HUES64 (cell line): ENCODE data around the gene AP1B1.

ENCODE experiments used
- H3K27ac ChIP-seq: 2 replicates; pipeline ENCODE4 v1.7.0; 2013; ENCODE audit warnings: low read depth, low read length, inconsistent platforms
- H3K27me3 ChIP-seq: 2 replicates; pipeline ENCODE4 v1.6.1; 2013; ENCODE audit warnings: mild to moderate bottlenecking, low read length; ENCODE audit not compliant: insufficient read depth
- H3K36me3 ChIP-seq: 2 replicates; pipeline ENCODE4 v1.6.1; 2013; ENCODE audit warnings: mild to moderate bottlenecking, low read length; ENCODE audit not compliant: insufficient read depth
- H3K4me1 ChIP-seq: 2 replicates; pipeline ENCODE4 v1.6.1; 2013; ENCODE audit warnings: mild to moderate bottlenecking, low read length, moderate library complexity; ENCODE audit not compliant: insufficient read depth
- H3K4me3 ChIP-seq: 2 replicates; pipeline ENCODE4 v1.5.1; 2013; ENCODE audit warnings: mild to moderate bottlenecking, low read length, moderate library complexity
- H3K9ac ChIP-seq: 2 replicates; pipeline ENCODE4 v1.6.1; 2013; ENCODE audit warnings: mild to moderate bottlenecking, low read depth, low read length
- H3K9me3 ChIP-seq: 2 replicates; pipeline ENCODE4 v1.6.1; 2013; ENCODE audit warnings: low read depth, low read length; ENCODE audit not compliant: insufficient read depth
- WGBS: fragments of 150-250, 120-280 bp; methylation state at CpG from one replicate; pipeline ENCODE4 v1.1.7; 2013; ENCODE audit warnings: missing lambda C conversion rate; 5-methylcytosine and 5-hydroxymethylcytosine counted together

The AP1B1 gene

GRCh38 chr22:29302681-29303465 is 85.5 kb downstream of the AP1B1 start:
- no peak overlapping the region for H3K9ac ChIP-seq

GRCh38 chr22:29302402-29302680 is 86.0 kb downstream of the AP1B1 start:
- Histone ChIP-seq H3K27ac (no peak overlapping the region), H3K9me3 (no peaks in the 10 kb centered on the region), H3K9ac (no peak overlapping the region), H3K4me3 (no peak overlapping the region), H3K4me1 (0 out of 2 replicates have a peak, but pooled peaks cover 2% of the 10 kb centered on the region), H3K27me3 (peaks cover under 1% of the 10 kb centered on the region; the same call in 1 of the 2 replicates), H3K36me3 (peaks cover 37% of the 10 kb centered on the region)
- 88% methylated on average over 2 of the region's 2 CpGs for WGBS

More at GRCh38 chr22:29302681-29303465, 85.5 kb downstream of the AP1B1 start:
- WGBS, result 85% methylated on average over 13 of the region's 13 CpGs
- Histone ChIP-seq H3K36me3 (peaks cover 32% of the 10 kb centered on the region), H3K27me3 (peaks cover 3% of the 10 kb centered on the region; the same call in 1 of the 2 replicates), H3K4me3 (no peak overlapping the region), H3K4me1 (0 out of 2 replicates have a peak, but pooled peaks cover 2% of the 10 kb centered on the region), H3K27ac (no peak overlapping the region), H3K9me3 (no peaks in the 10 kb centered on the region)

- Histone ChIP-seq H3K9ac (no peak overlapping the region), H3K36me3 (peaks cover 42% of the 10 kb centered on the region), H3K27ac (no peak overlapping the region; the same call in 1 of the 2 replicates), H3K27me3 (no peaks in the 10 kb centered on the region), H3K9me3 (no peaks in the 10 kb centered on the region), H3K4me1 (0 out of 2 replicates have a peak, but pooled peaks cover 2% of the 10 kb centered on the region), H3K4me3 (no peak overlapping the region)
- WGBS, result 90% methylated on average over 17 of the region's 17 CpGs
Observed at GRCh38 chr22:29301716-29302401, 86.5 kb downstream of the AP1B1 start.

- Histone ChIP-seq H3K4me1 (0 out of 2 replicates have a peak, but pooled peaks cover 2% of the 10 kb centered on the region), H3K9me3 (no peaks in the 10 kb centered on the region), H3K27me3 (no peaks in the 10 kb centered on the region), H3K36me3 (peaks cover 50% of the 10 kb centered on the region), H3K4me3 (no peak overlapping the region), H3K9ac (no peak overlapping the region), H3K27ac (no peak overlapping the region; the same call in 1 of the 2 replicates)
- WGBS, result 87% methylated on average over 10 of the region's 10 CpGs
Observed at GRCh38 chr22:29300807-29301601, 87.4 kb downstream of the AP1B1 start.

GRCh38 chr22:29300467-29300806 is 87.9 kb downstream of the AP1B1 start:
- Histone ChIP-seq H3K27ac (no peak overlapping the region), H3K9me3 (no peaks in the 10 kb centered on the region), H3K4me3 (no peak overlapping the region), H3K27me3 (no peaks in the 10 kb centered on the region), H3K36me3 (peaks cover 56% of the 10 kb centered on the region), H3K4me1 (no peaks in the 10 kb centered on the region), H3K9ac (no peak overlapping the region)
- 94% methylated on average over 4 of the region's 4 CpGs for WGBS

- no peaks in the 10 kb centered on the region for H3K27me3 ChIP-seq
- peaks cover 67% of the 10 kb centered on the region for H3K36me3 ChIP-seq
- H3K4me1 ChIP-seq, result no peaks in the 10 kb centered on the region
- no peaks in the 10 kb centered on the region for H3K9me3 ChIP-seq
- no peak overlapping the region for H3K4me3 ChIP-seq
- WGBS, result 96% methylated on average over 19 of the region's 19 CpGs
- H3K9ac ChIP-seq, result no peak overlapping the region
- H3K27ac ChIP-seq, result no peak overlapping the region
Observed at GRCh38 chr22:29299136-29299900, 89.1 kb downstream of the AP1B1 start.

- no peak overlapping the region for H3K27ac ChIP-seq
- H3K4me3 ChIP-seq, result no peak overlapping the region
- H3K4me1 ChIP-seq, result no peaks in the 10 kb centered on the region
- H3K9ac ChIP-seq, result no peak overlapping the region
- no peaks in the 10 kb centered on the region for H3K27me3 ChIP-seq
- WGBS, result 93% methylated on average over 8 of the region's 8 CpGs
- H3K36me3 ChIP-seq, result peaks cover 73% of the 10 kb centered on the region
- no peaks in the 10 kb centered on the region for H3K9me3 ChIP-seq
Observed at GRCh38 chr22:29298641-29299040, 89.7 kb downstream of the AP1B1 start.

- H3K4me1 ChIP-seq, result no peaks in the 10 kb centered on the region
- H3K4me3 ChIP-seq, result no peak overlapping the region
- H3K9ac ChIP-seq, result no peak overlapping the region
- H3K36me3 ChIP-seq, result peaks cover 99% of the 10 kb centered on the region
- no peak overlapping the region for H3K27ac ChIP-seq
- H3K9me3 ChIP-seq, result no peaks in the 10 kb centered on the region
- H3K27me3 ChIP-seq, result no peaks in the 10 kb centered on the region
Observed at GRCh38 chr22:29292379-29292778, 96.0 kb downstream of the AP1B1 start.

DNA sequence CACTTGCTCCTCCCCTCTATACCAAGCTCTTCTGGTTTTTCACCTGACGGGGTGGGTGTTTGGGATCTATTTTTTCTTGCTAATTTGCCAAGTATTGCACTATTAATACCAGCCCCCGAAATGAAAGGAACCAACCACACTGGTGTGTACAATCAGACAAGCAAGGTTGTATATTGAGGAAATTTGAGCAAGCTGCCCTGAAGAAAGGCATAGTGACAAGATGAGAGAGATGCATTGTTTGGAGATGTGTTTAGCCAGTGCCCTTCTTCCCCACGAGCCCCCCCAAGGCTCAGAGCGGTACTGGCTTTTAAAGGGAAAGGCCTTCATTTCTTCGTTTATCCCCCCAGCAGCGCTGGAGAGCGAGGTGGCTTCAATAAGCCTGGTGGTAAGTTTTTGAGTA is 97.2 kb downstream of the AP1B1 start:
- H3K27ac ChIP-seq, result no peak overlapping the region
- H3K27me3 ChIP-seq, result no peaks in the 10 kb centered on the region
- H3K4me1 ChIP-seq, result no peaks in the 10 kb centered on the region
- H3K9me3 ChIP-seq, result no peaks in the 10 kb centered on the region
- no peak overlapping the region for H3K4me3 ChIP-seq
- peaks cover 99% of the 10 kb centered on the region for H3K36me3 ChIP-seq
- H3K9ac ChIP-seq, result no peak overlapping the region
- 95% methylated on average over 6 of the region's 7 CpGs for WGBS

GRCh38 chr22:29290061-29290460 is 98.3 kb downstream of the AP1B1 start:
- WGBS, result 98% methylated on average over 5 of the region's 5 CpGs
- Histone ChIP-seq H3K9me3 (no peaks in the 10 kb centered on the region), H3K4me1 (no peaks in the 10 kb centered on the region), H3K27ac (no peak overlapping the region), H3K27me3 (no peaks in the 10 kb centered on the region), H3K36me3 (peaks cover 98% of the 10 kb centered on the region), H3K4me3 (no peak overlapping the region), H3K9ac (no peak overlapping the region)
